KMS-11 (cell line): ENCODE measurements around the gene TTF2.

Source experiments
- H2AFZ ChIP-seq: fragments of 200-600 bp; sonication (generic); 2 replicates; pipeline ENCODE4 v1.6.1; 2016; ENCODE audit warnings: antibody characterized with exemption, mixed run types, low read depth
- H3K27ac ChIP-seq: fragments of 200-600 bp; sonication (generic); 2 replicates; pipeline ENCODE4 v1.6.1; 2016; ENCODE audit warnings: mild to moderate bottlenecking, mixed run types
- H3K27me3 ChIP-seq: fragments of 200-600 bp; sonication (generic); 2 replicates; pipeline ENCODE4 v1.6.1; 2017; ENCODE audit warnings: mild to moderate bottlenecking, low read depth, mixed run types, moderate library complexity; ENCODE audit not compliant: insufficient read depth
- H3K36me3 ChIP-seq: fragments of 200-600 bp; sonication (generic); 2 replicates; pipeline ENCODE4 v1.6.1; 2017; ENCODE audit warnings: mild to moderate bottlenecking, mixed run types; ENCODE audit not compliant: insufficient read depth
- H3K4me1 ChIP-seq: fragments of 200-600 bp; sonication (generic); 2 replicates; pipeline ENCODE4 v1.6.1; 2016; ENCODE audit warnings: mild to moderate bottlenecking, low read depth, mixed run types; ENCODE audit not compliant: poor library complexity, severe bottlenecking
- H3K4me2 ChIP-seq: fragments of 200-600 bp; sonication (generic); 2 replicates; pipeline ENCODE4 v1.7.0; 2016; ENCODE audit warnings: mild to moderate bottlenecking, mixed run types
- H3K4me3 ChIP-seq: fragments of 200-600 bp; sonication (generic); IDR thresholded peaks from 2 replicates; pipeline ENCODE4 v1.6.1; 2017; ENCODE audit warnings: low read depth, low read length, mixed read lengths; ENCODE audit not compliant: insufficient read depth
- H3K79me2 ChIP-seq: fragments of 200-600 bp; sonication (generic); 2 replicates; pipeline ENCODE4 v1.6.1; 2016; ENCODE audit warnings: low read depth, mixed run types; ENCODE audit not compliant: insufficient read depth
- H3K9ac ChIP-seq: fragments of 200-600 bp; sonication (generic); 2 replicates; pipeline ENCODE4 v1.6.1; 2016; ENCODE audit warnings: mild to moderate bottlenecking, mixed run types
- H4K20me1 ChIP-seq: fragments of 200-600 bp; sonication (generic); 2 replicates; pipeline ENCODE4 v1.6.1; 2016; ENCODE audit warnings: mild to moderate bottlenecking, mixed run types; ENCODE audit not compliant: insufficient read depth
- CTCF ChIP-seq: fragments of 200-600 bp; sonication (generic); conservative IDR thresholded peaks from 2 replicates; pipeline ENCODE4 v1.6.1; 2017; ENCODE audit warnings: low read depth, mild to moderate bottlenecking, antibody characterized with exemption, low read length, moderate library complexity, mixed read lengths

Gene TTF2

GRCh38 chr1:117060441-117061317 lies 553 bp downstream of the TTF2 start:
- Histone ChIP-seq H3K36me3 (no peaks in the 10 kb centered on the region), H3K27me3 (no peaks in the 10 kb centered on the region), H3K4me2 (peak overlapping the region; percentile 83), H3K4me1 (peaks cover 34% of the 10 kb centered on the region), H3K4me3 (peak overlapping the region; percentile 17), H3K79me2 (peaks cover 17% of the 10 kb centered on the region; the same call in 1 of the 2 replicates), H2AFZ (peak overlapping the region; percentile 28), H3K9ac (peak overlapping the region; percentile 91), H3K27ac (peak overlapping the region; percentile 93), H4K20me1 (no peaks in the 10 kb centered on the region)
- no peak for TF ChIP-seq CTCF

DNA sequence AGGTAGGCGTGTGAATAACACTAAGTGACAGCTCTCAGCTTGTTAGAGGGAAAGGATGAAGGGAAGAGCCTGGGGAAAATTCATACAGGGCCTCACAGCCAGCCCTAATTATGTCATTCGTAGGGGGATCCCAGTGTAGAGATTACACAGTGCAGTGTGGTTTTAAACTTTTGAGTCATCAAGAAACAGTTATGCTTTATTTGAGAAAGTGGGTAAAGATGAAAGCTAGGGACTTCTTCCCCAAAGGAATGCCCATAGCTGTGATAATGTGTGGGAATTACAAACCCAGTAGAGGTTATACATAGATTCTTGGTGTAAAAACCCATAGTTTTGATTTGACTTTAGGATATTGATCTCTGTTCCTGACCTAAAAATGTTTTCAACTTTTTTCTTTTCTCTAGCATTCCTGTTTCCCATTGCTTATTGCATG lies 1.9 kb downstream of the TTF2 start:
- no peaks in the 10 kb centered on the region for H3K36me3 ChIP-seq
- no peak for TF ChIP-seq CTCF
- H3K4me2 ChIP-seq, result peak overlapping the region; percentile 83
- peaks cover 17% of the 10 kb centered on the region; the same call in 1 of the 2 replicates for H3K79me2 ChIP-seq
- no peak overlapping the region for H2AFZ ChIP-seq
- no peak overlapping the region for H3K4me3 ChIP-seq
- H3K9ac ChIP-seq, result no peak overlapping the region; the same call in 1 of the 2 replicates
- H3K27ac ChIP-seq, result peak overlapping the region; percentile 93; the same call in 1 of the 2 replicates
- H3K27me3 ChIP-seq, result no peaks in the 10 kb centered on the region
- H3K4me1 ChIP-seq, result peaks cover 34% of the 10 kb centered on the region
- H4K20me1 ChIP-seq, result no peaks in the 10 kb centered on the region

DNA sequence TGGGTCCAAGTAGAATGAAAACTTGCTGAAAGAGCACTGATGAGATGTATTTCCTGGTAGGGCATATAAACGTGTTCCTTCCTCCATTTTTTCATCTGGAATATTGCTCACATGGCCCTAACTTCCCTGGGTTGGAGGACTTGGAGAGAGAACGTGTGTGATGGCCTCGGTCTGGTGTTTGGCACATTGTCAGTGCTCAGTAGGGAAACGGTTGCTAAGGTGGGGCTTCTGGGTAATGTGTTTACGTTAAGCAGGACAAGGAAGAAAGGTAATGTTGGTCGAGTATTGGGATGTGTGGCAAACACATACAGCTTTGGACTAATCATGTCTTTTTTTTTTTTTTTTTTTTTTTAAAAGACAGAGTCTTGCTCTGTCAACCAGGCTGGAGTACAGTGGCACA lies 6.2 kb downstream of the TTF2 start:
- Histone ChIP-seq H4K20me1 (no peaks in the 10 kb centered on the region), H3K4me2 (no peak overlapping the region), H3K27me3 (no peaks in the 10 kb centered on the region), H3K4me1 (peaks cover 29% of the 10 kb centered on the region), H2AFZ (no peak overlapping the region), H3K27ac (no peak overlapping the region), H3K9ac (no peak overlapping the region), H3K36me3 (no peaks in the 10 kb centered on the region), H3K4me3 (no peak overlapping the region), H3K79me2 (peaks cover 10% of the 10 kb centered on the region; the same call in 1 of the 2 replicates)
- no peak for TF ChIP-seq CTCF

GRCh38 chr1:117067533-117068370 lies 7.6 kb downstream of the TTF2 start:
- Histone ChIP-seq H2AFZ (no peak overlapping the region), H3K4me1 (peaks cover 15% of the 10 kb centered on the region), H3K9ac (no peak overlapping the region), H3K36me3 (no peaks in the 10 kb centered on the region), H3K27me3 (no peaks in the 10 kb centered on the region), H3K4me2 (no peak overlapping the region), H3K79me2 (peaks cover 5% of the 10 kb centered on the region; the same call in 1 of the 2 replicates), H4K20me1 (no peaks in the 10 kb centered on the region), H3K4me3 (no peak overlapping the region), H3K27ac (no peak overlapping the region)
- TF ChIP-seq CTCF, result peak; percentile 65
